NCI-H2227 treated with DMSO at 0.1 percent for 48 hours (cell line): Measurements from ENCODE around the gene GPS1.

ENCODE experiments used
- DNase-seq: peaks from one replicate; lab custom pipeline; 2025; lab: John Stamatoyannopoulos, UW

Gene GPS1

DNA sequence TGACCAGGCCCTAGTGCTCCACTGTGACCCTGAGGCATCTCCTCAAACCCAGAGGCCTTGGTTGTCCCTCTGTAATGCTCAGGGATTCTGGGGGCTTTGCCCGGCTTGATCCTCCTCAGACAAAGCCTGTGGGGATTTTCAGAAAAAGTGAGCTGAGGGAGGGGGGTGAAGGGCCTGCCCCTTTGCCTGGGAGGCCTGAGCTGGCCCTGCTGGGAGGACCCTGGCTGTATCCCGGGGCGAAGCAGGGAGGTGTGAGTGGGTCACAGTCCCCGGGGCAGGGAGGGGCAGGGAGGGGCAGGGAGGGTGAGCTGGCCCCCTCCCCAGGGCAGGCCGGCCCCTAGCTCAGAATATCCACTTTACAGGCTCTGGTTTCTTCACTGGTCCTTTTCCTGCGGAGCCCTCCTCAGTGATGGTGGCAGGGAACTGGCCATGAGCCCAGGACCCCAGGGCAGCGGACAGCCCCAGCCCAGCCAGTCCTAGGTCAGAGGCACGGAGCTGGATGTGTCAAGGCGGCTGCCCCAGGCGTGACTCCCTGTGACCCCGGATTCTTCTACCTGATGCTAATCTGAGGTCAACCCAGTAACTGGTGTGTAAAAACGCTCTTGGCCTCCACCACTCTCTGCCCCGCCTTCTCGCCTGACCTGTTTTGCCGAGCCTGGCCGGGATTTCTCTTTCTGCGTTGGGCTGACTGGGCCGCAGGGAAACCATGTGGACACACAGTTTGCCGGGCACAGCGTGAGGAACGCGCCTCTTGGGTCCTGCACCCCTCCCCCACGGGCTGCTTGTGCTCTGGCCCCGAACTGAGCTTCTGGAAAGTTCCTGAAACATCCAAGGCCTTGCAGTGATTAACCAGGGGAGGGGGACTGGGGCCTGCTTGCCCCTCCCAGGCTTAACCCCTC, 52.1 kb downstream of the GPS1 start:
- no peak for DNase-seq

DNA sequence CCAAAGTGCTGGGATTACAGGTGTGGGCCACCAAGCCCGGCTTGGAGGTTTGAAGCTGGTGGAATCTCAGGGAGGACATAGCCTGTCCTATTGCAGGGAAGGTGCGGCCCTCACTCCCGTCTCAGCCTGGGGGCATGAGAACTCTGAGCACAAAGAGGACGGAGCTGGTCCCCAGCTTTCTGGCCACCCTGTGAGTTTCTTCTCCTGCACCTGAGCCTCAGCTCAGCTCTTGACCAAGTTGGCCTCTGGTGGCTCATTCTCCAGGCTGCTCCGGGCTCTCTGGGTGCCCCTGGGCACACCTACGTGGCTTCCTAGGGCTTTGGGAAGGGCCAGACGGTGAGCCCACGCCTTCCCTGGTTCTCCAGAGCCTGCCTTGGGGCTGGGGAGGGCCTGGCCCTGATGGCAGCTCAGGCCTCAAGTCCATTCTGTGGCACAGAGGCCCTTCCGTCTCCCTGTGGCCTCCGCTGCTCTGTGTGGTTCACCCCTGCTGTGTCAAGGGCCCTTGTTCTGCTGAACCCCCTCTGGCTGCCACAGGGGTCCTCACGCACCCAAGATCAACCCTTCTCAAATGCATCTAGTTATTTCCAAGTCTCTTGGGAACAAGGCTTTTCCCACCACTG, 53.2 kb downstream of the GPS1 start:
- no peak for DNase-seq

DNA sequence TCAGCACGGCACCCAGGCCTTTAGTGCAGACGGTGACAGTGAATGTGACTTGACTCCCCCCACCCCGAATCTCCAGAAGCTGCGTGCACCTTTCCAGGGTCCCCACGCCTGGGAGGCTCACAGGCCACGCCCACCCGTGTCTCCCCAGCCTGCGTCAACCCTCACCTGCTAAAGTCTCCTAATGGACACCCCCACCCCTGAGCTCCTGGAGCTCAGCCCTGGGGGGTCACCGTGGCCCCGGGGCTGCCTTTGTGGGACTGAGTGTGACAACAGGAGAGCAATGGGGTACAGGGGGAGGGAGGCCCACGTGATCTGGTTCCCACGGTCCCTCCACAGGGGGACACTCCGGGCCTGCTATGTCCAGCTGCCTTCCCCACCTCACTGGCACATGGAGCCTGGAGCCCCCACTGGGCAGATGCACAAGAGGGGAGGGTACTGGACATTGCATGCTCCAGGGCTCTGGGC, 53.8 kb downstream of the GPS1 start:
- DNase-seq = no peak

DNA sequence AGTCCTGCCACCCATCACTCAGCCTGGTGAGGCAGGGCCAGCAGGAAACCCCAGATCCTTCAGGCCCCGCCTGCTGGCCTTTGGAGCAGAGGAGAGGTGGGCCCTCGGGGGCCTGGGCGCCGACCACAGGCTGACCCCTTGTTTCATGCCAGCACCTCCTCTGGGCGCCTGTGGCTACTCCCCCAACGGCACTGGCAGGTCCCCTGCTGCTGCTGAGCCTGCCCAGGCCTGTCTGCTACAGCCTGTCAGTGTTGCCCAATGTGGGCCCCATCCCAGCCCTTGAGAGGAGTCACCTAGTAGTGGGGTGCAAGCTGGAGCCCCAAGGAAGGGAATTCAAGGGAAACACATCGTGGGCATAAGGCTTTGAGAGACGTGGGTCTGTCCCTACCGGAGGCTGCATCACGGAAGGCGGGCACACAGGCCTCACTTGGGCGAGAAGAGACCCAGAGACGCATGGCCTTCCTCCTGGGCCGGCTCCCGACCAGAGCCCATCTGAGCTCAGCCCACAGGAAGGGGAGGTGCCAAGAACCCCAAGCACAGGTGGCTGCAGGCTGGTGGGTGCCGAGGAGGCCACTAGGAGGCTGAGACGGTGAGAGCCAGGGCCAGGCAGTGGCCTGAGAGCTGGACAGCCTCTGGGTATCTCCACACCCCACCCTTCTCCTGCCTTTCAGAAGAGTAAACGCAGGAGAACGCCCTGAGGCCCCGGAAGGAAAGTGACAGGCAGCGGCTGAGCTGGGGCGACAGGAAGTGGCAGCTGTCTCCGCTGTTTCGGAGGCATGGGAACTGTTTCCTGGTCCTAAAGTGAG, 54.4 kb downstream of the GPS1 start:
- DNase-seq = peak; percentile 28

DNA sequence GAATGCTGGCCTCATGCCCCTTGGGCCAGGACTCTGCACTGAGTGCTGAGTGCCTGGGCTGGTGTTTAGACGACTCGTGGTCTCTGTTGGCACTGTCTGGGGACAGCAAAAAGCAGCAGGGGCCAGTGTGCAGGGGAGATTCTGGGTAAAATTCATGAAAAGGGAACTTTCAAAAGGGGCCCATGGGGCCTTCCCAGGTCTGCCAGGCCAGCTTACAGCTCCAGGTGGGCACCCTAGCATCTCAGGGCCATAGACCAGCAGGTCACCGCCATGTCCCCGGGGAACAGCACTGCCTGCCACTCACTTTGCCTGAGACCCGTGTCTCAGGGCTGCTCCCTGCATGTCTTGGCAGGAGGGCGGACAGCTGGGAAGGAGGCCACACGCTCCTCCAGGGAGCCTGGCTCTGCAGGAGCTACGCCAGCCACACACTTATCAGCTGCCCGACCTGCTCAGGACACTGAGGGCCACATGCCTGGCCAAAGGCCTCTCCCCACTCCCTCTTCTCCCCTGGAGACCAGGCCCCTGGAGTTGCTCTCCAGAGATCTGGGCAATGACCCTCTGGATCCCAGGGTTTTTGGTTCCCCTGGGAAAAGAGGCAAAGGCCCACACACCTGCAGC, 55.1 kb downstream of the GPS1 start:
- DNase-seq = no peak
